Fibroblast of skin of left biceps (primary cell): ENCODE results near the gene LRP4.
"Not testable (repeated sequence)": the region's sequence is repeated elsewhere in the genome, so short reads cannot be mapped to it uniquely, and the experiment has no call there.

Source experiments
- DNase-seq, 2 experiments: peaks; one replicate each; pipeline ENCODE4 v3.0.0-alpha.2; 2013; ENCODE audit warnings: low read depth in 2 of 2

LRP4 gene, protein sequence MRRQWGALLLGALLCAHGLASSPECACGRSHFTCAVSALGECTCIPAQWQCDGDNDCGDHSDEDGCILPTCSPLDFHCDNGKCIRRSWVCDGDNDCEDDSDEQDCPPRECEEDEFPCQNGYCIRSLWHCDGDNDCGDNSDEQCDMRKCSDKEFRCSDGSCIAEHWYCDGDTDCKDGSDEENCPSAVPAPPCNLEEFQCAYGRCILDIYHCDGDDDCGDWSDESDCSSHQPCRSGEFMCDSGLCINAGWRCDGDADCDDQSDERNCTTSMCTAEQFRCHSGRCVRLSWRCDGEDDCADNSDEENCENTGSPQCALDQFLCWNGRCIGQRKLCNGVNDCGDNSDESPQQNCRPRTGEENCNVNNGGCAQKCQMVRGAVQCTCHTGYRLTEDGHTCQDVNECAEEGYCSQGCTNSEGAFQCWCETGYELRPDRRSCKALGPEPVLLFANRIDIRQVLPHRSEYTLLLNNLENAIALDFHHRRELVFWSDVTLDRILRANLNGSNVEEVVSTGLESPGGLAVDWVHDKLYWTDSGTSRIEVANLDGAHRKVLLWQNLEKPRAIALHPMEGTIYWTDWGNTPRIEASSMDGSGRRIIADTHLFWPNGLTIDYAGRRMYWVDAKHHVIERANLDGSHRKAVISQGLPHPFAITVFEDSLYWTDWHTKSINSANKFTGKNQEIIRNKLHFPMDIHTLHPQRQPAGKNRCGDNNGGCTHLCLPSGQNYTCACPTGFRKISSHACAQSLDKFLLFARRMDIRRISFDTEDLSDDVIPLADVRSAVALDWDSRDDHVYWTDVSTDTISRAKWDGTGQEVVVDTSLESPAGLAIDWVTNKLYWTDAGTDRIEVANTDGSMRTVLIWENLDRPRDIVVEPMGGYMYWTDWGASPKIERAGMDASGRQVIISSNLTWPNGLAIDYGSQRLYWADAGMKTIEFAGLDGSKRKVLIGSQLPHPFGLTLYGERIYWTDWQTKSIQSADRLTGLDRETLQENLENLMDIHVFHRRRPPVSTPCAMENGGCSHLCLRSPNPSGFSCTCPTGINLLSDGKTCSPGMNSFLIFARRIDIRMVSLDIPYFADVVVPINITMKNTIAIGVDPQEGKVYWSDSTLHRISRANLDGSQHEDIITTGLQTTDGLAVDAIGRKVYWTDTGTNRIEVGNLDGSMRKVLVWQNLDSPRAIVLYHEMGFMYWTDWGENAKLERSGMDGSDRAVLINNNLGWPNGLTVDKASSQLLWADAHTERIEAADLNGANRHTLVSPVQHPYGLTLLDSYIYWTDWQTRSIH (N-terminal part only)

DNA sequence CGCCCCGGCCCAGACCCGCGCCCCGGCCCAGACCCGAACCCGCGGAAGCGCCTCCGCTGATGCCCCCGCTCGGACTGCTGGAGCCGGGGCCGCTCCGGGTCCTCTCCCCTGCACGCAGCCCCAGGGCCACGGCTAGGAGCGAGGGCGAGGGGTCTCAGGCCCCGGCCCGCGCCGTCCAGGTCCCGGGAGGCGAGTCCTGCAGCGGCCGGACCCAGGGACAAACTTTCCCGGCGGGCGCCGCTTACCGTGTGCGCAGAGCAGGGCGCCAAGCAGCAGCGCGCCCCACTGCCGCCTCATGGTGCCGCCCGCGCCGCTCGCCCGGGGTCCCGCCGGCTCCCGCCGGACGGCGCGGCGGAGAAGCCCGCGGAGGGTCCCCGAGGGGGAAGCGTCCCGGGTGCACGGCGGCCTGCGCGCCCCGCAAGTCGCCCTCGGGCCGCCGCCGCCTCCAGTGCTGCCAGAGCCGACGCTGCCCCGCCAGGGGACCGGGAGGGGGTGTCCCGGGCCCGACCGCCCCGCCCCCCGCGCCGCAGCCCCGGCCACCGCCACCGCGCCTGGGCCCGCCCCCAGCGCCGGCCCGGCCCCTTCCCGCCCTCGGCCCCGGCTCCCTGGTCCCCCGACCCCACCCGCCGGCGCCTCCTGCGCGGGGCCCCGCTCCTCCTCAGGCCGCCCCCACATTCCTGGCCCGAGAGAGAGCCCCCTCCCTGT, at the start of gene LRP4:
LRP4 (minus strand) TSS at position 468 of the 705 bp plus-strand sequence; CDS start at position 297, 171 bp downstream.
- no peak for DNase-seq

DNA sequence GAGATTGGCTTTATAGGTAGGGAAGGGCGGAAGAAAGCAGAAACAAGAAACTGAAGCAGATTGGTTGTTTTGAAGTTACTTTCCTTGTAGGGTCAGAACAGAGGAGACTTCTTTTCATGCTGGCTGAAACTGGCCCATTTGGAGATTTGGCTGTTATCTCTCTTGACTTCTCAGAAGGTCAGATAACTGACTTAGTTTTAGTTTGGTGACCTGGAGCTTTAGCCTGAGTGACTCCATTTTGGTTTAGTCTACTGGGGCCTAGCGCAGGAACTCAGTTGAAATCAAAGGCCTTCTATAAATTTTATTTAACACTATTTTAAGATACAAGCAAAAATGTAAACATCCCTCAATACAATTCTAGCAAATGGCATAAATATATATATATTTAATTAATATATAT, 49.6 kb upstream of the LRP4 start:
- no peak for DNase-seq

DNA sequence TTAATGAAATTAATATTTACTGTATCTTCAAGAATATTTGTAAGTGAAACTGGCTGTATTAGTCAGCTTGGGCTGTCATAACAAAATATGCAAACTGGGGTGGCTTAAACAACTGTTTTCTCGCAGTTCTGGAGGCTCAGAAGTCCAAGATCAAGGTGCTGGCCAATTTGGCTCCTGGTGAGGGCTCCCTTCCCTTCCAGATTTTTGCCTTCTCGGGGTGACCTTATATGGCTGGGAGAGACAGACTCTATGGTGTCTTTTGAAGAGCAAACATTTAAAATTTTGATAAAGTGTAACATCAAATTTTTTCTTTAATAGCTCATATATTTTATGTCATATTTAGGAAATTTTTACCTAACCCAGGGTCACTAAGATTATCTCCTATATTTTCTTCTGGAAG, 48.4 kb upstream of the LRP4 start:
- DNase-seq: no peak

DNA sequence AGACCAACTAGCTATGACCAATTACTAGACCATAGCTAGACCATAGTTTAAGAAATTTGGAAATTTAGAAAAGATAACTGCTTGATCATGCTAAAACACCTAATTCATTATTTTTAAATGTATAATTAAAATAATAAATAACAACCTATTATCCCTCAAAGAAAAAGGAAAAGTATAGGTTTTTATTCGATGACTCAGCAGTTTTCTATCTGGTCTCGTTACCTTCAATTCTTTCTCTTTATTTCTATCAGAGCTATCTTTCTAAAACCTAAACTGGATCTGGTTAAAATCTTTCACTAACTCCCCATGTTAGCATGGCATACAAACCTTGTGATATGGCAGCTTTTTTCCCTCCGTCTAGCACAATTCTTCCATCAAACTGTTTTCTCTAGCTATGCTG, 45.5 kb upstream of the LRP4 start:
- no peak for DNase-seq

DNA sequence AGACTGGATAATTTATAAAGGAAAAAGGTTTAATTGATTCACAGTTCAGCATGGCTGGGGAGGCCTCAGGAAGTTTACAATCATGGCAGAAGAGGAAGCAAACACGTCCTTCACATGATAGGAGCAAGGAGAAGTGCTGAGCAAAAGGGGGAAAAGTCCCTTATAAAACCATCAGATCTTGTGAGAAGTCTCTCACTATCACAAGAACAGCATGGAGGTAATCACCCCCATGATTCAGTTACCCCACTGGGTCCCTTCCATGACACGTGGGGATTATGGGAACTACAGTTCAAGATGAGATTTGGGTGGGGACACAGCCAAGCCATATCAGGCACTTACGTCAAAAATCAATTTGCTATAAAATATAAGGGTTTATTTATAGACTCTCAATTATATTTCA, 43.5 kb upstream of the LRP4 start:
- not testable (repeated sequence) for DNase-seq

DNA sequence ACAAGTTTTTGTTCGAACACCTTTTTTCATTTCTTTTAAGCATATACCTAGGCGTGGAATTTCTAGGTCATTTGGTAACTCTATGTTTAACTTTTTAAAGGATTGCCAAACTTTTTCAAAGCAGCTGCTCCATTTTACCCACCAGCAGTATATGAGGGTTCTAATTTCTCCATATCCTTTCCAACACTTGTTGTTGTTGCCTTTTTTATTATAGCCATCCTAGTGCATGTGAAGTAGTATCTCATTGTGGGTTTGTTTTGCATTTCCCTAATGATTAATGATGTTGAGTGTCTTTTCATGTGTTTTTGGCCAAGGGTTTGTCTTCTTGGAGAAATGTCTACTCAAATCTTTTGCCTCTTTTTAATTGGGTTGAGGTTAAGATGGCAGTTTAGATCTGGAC, 42.7 kb upstream of the LRP4 start:
- no peak for DNase-seq

DNA sequence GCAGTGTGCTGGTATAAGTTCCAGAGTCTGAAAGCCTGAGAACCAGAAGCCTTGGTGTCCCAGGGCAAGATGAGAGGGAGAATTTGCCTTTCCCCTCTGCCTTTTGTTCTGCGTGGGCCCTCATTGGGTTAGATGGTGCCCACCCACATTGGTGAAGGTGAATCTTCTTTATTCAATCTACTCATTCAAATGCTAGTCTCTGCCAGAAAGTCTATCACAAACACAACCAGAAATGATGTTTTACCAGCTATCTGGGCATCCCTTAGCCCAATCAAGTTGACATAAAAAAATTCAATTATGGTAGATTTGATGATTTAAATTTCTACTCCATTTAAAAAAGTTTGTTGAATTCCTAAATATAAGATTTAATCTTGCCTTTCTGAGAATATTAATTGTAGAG, 40.4 kb upstream of the LRP4 start:
- DNase-seq: no peak

DNA sequence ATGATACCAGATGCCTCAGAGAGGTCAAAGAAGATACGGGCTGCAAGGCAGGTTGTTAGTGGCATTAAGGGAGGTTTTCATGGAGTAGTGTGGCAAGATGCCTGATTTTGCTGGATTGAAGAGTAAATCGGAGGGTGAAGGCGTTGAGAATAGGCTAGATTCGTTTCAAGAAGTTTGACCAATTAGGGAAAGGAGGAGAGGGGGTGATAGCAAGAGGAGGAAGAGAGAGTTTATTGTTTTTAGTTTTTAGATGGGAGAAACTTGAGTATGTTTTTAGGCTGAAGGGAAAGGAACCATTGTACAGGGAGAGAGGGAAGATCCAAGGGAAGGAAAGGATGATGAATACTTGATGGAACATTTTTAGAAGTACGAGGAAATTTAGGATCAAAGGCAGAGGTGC, 34.7 kb upstream of the LRP4 start:
- no peak for DNase-seq

DNA sequence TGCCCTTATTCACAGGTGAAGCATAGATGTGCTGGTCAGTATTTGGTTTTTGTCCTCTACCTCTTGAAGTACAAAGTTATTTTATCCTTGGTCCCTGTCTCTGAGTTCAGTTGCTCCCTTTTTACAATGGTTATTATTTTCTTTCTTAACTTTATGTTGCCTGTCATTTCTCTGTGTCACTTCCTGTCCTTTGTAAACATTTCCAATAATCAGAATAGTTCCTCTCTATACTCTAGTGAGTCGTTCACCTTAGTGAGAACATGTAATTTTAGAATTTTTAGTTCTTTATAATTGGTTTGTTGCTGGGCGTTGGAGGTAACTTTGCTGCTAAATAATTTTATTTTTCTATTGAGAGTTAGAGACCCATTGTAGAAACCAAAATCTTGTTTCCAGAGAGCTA, 34.2 kb upstream of the LRP4 start:
- DNase-seq: no peak

DNA sequence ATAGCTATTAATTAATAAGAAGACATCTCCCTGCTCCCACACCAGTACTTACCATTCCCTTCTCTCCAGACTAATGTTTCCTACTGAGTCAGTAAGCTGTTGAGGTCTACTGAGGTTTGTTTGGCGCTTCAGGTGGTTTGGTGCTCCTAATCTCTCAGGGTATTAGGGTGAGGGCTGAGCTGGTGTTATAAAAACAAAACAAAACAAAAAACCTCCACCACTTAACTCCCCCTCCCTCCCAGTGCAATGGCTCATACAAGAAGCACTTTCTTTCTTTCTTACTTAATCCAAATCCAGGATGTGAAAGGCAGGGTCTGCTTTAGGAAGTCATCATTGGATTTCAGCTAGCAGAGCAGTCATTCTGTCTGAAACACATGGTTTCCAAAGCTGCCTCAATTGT, 33.5 kb upstream of the LRP4 start:
- DNase-seq: no peak

DNA sequence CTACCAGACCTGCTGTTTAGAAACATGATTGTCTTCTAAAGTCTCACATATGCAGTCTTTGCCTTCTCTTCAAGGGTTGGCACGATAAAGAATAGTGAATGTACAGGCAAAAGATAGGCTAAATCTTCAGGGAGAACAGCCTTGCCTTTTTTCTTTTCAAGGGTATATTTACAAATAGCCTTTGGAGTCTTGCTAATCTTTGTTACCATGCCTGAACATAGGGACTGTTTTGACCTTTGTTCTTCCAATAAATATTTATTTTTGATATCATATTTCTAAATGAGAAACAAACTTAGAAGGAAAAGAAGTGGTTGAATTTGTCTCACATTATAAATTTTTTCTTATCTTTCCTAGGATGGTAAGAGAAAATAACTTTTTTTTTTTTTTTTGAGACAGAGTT, 30.9 kb upstream of the LRP4 start:
- no peak for DNase-seq

DNA sequence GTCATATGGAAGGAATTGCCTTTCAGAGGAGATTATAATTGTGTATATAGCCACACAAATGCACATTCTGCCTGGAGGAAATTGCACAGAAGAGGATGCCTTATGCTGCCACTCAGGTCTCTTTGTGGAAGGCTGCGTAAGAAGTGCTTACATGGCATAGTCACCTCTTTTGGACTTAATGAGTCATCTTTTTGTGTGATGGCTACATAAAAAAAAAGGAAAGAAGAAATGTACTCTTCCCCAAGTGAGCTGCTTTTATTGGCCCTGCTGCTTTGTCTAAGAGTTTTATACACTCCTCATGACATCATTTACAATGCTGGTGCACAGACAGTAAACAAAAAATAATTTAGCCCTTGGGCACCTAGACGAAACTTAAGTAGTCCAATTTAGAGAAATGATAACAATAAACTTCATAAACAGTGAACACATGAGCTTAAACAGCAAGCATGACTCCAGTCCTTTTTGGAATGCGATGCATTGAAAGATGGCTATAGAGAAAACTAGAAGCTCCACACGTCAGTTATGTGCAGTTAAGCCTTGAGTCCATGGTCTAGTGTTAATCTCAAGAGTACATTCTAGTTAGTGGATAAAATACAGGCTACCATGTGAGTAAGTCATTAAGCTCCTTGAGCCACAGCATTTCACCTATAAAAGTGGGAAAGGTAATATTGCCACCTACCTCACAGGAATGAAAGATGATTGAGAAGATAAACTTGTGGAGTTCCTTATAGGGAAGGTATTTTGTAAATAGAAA, 30.2 kb upstream of the LRP4 start:
- peak in 1 of 2 experiments; percentile 21 for DNase-seq

DNA sequence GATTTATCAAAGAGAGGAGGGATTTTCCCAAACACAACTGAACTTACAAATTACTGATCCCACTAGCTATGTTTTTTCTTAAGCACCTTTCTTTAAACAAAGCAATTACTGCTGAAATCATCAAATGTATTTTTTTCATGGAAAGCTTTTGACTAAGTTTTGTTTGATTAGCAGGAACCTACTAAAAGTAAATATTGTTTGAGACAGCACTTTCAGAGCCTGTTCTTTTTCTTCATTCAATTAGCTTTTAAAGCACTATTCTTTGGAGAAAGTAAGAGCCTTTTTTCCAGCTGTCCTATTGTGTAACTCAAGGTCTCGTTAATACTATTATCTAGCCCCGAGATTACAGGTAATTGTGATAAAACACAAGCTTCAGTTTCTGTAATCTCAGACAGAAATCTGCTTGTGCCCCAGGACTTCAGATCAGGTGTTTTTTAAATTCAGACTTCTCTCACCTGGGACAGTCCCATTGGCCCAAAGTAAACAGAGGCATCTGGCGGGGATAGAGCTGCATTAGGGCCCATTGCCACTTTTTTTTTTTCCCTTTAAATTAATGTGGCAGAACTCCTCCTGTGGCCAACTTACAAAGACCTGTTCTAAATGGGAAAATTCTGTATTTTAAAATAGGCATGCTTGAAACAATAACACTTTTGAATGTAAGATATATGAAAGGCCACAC, 29.2 kb upstream of the LRP4 start:
- DNase-seq: no peak

DNA sequence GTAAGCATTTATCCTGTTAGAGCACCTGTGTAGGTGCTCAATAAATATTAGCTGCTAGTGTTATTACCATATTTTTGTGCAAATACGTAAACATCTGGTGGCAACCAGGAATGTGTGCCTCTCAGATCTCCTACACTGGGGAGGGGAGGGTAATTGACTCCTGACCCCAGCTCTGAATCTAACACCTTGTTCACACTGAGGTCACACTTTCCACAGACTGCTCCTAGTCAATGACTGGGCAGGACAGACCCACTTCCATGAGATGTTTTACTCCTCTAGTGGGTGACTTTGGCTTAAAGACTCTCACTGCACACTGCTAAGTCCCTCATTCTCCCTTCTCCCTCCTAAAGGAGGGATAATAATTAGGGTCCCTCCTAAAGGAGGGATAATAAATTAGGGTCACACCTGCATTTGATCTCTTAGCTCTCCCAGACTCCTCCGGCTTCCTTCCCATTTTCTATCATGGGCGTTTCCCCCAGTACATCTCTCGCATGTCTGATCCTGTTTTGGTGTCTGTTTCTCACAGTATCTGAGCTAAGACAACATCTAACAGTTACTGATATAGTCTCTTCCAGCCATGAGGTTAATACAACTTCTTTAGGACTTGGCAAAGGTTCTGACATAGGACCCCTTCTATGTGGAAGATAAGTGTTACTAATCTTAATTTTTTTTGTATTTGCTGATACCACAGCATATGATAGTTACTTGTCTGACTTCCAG, 26.2 kb upstream of the LRP4 start:
- DNase-seq: no peak

DNA sequence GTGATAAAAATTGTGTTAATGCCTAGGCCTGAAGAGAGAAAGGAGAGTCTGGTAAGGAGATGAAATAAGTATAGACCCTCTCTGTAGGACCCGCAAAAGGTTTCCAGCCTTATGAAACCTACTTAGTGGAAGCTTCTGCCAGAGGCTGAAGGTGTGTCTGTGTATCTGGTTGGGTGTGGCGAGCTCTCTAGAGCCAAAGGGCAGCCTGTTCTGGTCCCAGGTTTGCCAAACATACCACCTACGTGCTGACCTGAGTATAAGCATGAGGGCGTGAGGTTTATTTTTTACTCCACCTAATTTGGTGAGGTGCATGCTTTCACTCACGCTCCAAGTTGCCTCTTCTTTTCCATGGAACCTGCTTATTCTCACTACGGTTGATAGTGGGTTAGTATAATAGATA, 23.8 kb upstream of the LRP4 start:
- no peak for DNase-seq

DNA sequence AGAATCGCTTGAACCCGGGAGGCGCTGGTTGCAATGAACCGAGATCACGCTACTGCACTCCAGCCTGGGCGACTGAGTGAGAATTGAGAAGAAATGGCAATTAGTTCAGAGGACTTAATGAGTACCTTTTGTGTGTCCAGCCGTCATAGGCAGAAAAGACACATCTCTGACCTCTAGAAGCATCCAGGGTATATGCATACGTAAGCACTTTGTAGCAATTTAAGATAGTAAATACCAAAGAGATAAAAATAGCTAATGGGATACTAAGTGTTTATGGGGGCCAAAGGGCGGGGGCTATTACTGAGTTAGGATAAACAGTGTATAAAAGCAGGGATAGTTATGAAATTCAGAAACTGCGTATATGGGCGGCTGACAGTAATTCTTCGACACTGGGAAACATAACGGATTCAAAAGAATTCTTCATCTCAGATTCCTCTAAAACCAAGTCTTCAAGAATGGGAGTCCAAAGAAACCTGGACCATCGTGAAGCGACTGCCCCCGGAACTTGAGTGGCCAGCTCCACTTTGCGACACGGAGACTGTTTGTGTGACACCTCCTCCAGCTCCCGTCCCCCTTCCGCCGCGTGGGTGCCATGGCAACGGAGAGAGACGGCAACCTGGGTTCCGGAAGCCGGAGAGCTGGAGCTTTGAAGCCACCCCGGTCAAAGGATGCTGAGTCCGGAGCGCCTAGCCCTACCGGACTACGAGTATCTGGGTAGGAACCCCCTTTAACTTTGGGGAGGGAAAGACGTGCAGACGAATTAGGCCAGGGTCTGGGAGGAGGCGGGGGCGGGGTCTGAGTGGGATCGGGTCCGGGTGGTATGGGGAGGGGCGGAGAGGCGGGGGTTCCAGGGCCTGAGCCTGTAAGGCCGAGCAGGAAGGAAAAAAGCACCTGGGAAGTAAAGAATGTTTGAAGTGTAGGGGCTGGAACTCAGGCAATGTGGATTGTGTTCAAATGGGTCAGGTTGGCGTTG, 18.1 kb upstream of the LRP4 start, which contains the start of gene CSTPP1:
CSTPP1 (plus strand) TSS at position 624 of the 973 bp plus-strand sequence; CDS start at position 669, 45 bp downstream.
- peak; percentile 77 to 82 for DNase-seq

DNA sequence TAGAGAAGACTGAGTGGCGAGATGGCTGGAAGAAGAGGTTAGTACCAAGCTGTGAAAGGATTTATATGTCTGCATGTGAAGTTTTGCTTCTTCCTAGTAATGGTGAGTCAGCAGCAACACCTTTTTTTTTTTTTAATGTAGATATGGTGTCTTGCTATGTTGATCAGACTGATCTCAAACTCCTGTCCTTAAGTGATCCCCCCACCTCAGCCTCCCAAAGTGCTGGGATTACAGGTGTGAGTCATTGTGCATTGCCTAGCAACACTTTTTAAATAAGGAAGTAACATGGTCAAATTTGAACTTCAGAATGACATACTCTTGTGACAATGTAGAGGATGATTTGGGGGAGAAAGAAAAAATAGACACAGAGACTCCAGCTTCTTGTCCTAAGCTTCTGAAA, 11.7 kb upstream of the LRP4 start:
- DNase-seq: no peak

DNA sequence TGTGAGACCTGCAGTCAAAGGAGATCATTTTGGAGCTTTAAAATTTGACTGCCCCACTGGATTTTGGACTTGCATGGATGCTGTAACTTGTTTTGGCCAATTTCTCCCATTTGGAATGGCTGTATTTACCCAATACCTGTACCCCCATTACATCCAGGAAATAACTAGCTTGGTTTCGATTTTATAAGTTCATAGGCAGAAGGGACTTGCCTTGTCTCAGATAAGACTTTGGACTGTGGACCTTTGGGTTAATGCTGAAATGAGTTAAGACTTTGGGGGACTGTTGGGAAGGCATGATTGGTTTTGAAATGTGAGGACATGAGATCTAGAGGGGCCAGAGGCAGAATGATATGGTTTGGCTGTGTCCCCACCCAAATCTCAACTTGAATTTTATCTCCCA, 10.4 kb upstream of the LRP4 start:
- DNase-seq: not testable (repeated sequence)
